GM12878 (cell line): ENCODE data around the gene BAZ2A. TPM values are rescaled to one million over a fixed set of nuclear protein-coding genes. Genes with fewer than 3 reads are reported as not detected.

Source experiments
- CBFB ChIP-seq: IDR thresholded peaks from 2 replicates; pipeline ENCODE4 v1.6.1; 2016; ENCODE audit warnings: antibody characterized with exemption, low read depth
- CREB1 ChIP-seq: IDR thresholded peaks from 2 replicates; pipeline ENCODE4 v1.6.1; 2012; ENCODE audit warnings: low read depth, mild to moderate bottlenecking, inconsistent platforms
- DPF2 ChIP-seq: fragments of 450-650 bp; IDR thresholded peaks from 2 replicates; pipeline ENCODE4 v1.6.1; 2017; ENCODE audit warnings: mild to moderate bottlenecking
- EED ChIP-seq: sonication (generic); IDR thresholded peaks from 2 replicates; pipeline ENCODE4 v1.6.1; 2016; ENCODE audit warnings: antibody characterized with exemption, low read depth
- EGR1 ChIP-seq, 2 experiments: IDR thresholded peaks; 1 replicate in 1 of 2; 2 replicates in 1 of 2; pipeline ENCODE4 v1.6.1; 2011 to 2012; ENCODE audit warnings: low read depth in 2 of 2, low read length in 2 of 2, borderline replicate concordance in 1 of 2, mild to moderate bottlenecking in 1 of 2, moderate library complexity in 1 of 2
- ETV6 ChIP-seq, 2 experiments: fragments of 450-650 bp in 1 of 2; IDR thresholded peaks in 1 of 2; conservative IDR thresholded peaks in 1 of 2; 2 replicates each; pipeline ENCODE4 v1.6.1; 2014; ENCODE audit warnings: antibody characterized with exemption in 1 of 2, borderline replicate concordance in 1 of 2, low read depth in 1 of 2, mild to moderate bottlenecking in 1 of 2, moderate library complexity in 1 of 2
- GATAD2B ChIP-seq: fragments of 450-650 bp; conservative IDR thresholded peaks from 2 replicates; pipeline ENCODE4 v1.6.1; 2017; ENCODE audit warnings: low read depth, mild to moderate bottlenecking, moderate library complexity
- IKZF1 ChIP-seq: fragments of 450-650 bp; conservative IDR thresholded peaks from 2 replicates; pipeline ENCODE4 v1.6.1; 2017; ENCODE audit warnings: antibody characterized with exemption, mild to moderate bottlenecking
- IRF3 ChIP-seq: fragments of 450-650 bp; IDR thresholded peaks from 2 replicates; pipeline ENCODE4 v1.6.1; 2014; ENCODE audit warnings: mild to moderate bottlenecking
- KDM1A ChIP-seq: fragments of 200-600 bp; sonication (generic); IDR thresholded peaks from 2 replicates; pipeline ENCODE4 v1.6.1; 2016; ENCODE audit warnings: borderline replicate concordance
- MYB ChIP-seq: fragments of 150-350 bp; IDR thresholded peaks from 2 replicates; pipeline ENCODE4 v1.6.1; 2014; ENCODE audit warnings: mild to moderate bottlenecking, low read depth, low read length, borderline replicate concordance
- NFIC ChIP-seq: IDR thresholded peaks from 2 replicates; pipeline ENCODE4 v1.6.1; 2012; ENCODE audit warnings: low read depth, mild to moderate bottlenecking, inconsistent platforms, low read length, moderate library complexity
- POLR2AphosphoS2 ChIP-seq: IDR thresholded peaks from 2 replicates; pipeline ENCODE4 v1.6.1; 2011; ENCODE audit warnings: low read depth, mild to moderate bottlenecking, low read length, improper control_type of control experiment, moderate library complexity
- ZNF384 ChIP-seq: IDR thresholded peaks from 2 replicates; pipeline ENCODE4 v1.6.1; 2012; ENCODE audit warnings: low read depth, mild to moderate bottlenecking, low read length, improper control_type of control experiment, borderline replicate concordance
- polyA plus RNA-seq, 11 experiments: library from polyadenylated mRNA; depleted of rRNA in 4 of 11; unstranded in 6 of 11; stranded (reverse) in 5 of 11; fragments of >200 nt; fragmentation: Nextera tagmentation in 4 of 11; fragmentation: Illumina TruSeq in 1 of 11; extraction: Ambion mirVana in 4 of 11; extraction: Trizol in 1 of 11; gene quantifications; 1 replicate in 1 of 11; 2 replicates in 10 of 11; pipeline versions ENCODE4 v1.2.1 to v1.2.3, GENCODE V29; 2011 to 2016; ENCODE audit warnings: inconsistent platforms in 2 of 11, missing spikeins in 2 of 11, low read depth in 1 of 11
- total RNA-seq, 4 experiments: library from RNA; depleted of rRNA in 3 of 4; stranded (reverse); fragments of >200 nt in 3 of 4; fragmentation: Illumina TruSeq in 1 of 4; extraction: Trizol in 1 of 4; gene quantifications; 2 replicates each; pipeline versions ENCODE4 v1.2.1 to v1.2.3, GENCODE V29; 2013 to 2021
- TF ChIP-seq, protein P1 (sequence below): fragments of 450-650 bp; IDR thresholded peaks from 2 replicates; pipeline ENCODE4 v1.6.1; 2017; ENCODE audit warnings: mild to moderate bottlenecking, moderate library complexity
- TF ChIP-seq, protein P2 (sequence below): fragments of 450-650 bp; IDR thresholded peaks from 2 replicates; pipeline ENCODE4 v1.6.1; 2017; ENCODE audit warnings: mild to moderate bottlenecking, moderate library complexity

Gene BAZ2A
- total and polyA plus RNA-seq, 10 of the 15 experiments (the other 5 are each of a cell fraction or from before 2014, with no cell fraction given), result 4.8 to 90.2 (median 29.9) TPM

DNA sequence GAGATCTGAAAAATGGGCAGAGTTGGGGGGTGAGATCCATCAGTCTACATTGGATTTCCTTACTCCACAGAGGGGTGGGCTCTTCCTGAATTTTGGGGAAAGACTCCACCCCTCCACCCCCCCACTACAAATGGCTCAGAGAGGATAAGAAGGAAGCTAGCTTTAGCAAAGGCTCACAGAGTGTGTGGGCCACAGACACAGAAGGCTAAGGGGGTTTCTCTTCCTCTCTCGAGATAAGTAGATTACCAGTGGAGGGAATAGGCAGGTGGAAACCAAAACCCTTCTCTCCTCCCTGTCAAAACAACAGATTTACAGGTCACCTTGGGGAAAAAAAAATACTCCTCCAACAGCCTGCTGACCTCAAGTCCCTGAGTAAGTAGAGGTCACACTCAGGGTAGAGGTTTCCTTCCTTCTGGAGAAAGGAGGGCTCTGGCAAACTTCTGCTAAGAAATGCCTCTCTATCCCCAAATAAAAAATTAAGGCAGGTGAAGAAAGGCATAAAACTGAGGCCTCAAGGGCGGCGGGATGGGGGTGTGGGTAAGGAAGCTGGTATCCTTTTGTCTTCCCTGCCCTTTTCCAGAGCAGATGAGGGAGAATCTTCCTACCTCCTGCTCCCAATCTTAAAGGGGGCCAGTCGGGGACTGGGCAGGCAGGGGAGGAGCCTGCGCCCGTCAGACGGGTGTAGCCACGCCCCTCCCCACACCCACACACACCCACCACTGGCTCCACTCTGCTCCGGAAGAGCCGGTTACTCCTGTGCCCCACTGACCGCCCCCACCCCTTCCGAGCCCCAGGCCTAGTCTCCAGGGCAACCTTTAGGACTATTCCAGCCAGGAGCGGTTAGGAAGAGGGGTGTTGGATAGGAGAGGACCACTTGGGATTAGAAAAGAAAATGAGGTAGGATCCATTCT is 1.9 kb upstream of the BAZ2A start (continued):
- peak in 1 of 2 experiments; percentile 92; a peak in 2 of 3 replicates for TF ChIP-seq EGR1 (IDR thresholded peaks at IDR 0.05; ENCODE audit: borderline replicate concordance in 1 of 2, low read depth in 2 of 2, low read length in 2 of 2)
- peak; percentile 70 for TF ChIP-seq IKZF1
- no peak for TF ChIP-seq KDM1A
- no peak for TF ChIP-seq ETV6 (conservative IDR thresholded peaks at IDR 0.05 in 1 of 2, IDR thresholded peaks at IDR 0.05 in 1 of 2; ENCODE audit: borderline replicate concordance in 1 of 2, low read depth in 1 of 2)
- 0 out of 2 replicates have a peak, but pooled peaks have one; percentile 31 for TF ChIP-seq CBFB
- TF ChIP-seq NFIC, result no peak
- TF ChIP-seq DPF2, result 0 out of 2 replicates have a peak, but pooled peaks have one; percentile 36
- TF ChIP-seq, protein P1, sequence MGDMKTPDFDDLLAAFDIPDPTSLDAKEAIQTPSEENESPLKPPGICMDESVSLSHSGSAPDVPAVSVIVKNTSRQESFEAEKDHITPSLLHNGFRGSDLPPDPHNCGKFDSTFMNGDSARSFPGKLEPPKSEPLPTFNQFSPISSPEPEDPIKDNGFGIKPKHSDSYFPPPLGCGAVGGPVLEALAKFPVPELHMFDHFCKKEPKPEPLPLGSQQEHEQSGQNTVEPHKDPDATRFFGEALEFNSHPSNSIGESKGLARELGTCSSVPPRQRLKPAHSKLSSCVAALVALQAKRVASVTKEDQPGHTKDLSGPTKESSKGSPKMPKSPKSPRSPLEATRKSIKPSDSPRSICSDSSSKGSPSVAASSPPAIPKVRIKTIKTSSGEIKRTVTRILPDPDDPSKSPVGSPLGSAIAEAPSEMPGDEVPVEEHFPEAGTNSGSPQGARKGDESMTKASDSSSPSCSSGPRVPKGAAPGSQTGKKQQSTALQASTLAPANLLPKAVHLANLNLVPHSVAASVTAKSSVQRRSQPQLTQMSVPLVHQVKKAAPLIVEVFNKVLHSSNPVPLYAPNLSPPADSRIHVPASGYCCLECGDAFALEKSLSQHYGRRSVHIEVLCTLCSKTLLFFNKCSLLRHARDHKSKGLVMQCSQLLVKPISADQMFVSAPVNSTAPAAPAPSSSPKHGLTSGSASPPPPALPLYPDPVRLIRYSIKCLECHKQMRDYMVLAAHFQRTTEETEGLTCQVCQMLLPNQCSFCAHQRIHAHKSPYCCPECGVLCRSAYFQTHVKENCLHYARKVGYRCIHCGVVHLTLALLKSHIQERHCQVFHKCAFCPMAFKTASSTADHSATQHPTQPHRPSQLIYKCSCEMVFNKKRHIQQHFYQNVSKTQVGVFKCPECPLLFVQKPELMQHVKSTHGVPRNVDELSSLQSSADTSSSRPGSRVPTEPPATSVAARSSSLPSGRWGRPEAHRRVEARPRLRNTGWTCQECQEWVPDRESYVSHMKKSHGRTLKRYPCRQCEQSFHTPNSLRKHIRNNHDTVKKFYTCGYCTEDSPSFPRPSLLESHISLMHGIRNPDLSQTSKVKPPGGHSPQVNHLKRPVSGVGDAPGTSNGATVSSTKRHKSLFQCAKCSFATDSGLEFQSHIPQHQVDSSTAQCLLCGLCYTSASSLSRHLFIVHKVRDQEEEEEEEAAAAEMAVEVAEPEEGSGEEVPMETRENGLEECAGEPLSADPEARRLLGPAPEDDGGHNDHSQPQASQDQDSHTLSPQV, result no peak
- TF ChIP-seq, protein P2, sequence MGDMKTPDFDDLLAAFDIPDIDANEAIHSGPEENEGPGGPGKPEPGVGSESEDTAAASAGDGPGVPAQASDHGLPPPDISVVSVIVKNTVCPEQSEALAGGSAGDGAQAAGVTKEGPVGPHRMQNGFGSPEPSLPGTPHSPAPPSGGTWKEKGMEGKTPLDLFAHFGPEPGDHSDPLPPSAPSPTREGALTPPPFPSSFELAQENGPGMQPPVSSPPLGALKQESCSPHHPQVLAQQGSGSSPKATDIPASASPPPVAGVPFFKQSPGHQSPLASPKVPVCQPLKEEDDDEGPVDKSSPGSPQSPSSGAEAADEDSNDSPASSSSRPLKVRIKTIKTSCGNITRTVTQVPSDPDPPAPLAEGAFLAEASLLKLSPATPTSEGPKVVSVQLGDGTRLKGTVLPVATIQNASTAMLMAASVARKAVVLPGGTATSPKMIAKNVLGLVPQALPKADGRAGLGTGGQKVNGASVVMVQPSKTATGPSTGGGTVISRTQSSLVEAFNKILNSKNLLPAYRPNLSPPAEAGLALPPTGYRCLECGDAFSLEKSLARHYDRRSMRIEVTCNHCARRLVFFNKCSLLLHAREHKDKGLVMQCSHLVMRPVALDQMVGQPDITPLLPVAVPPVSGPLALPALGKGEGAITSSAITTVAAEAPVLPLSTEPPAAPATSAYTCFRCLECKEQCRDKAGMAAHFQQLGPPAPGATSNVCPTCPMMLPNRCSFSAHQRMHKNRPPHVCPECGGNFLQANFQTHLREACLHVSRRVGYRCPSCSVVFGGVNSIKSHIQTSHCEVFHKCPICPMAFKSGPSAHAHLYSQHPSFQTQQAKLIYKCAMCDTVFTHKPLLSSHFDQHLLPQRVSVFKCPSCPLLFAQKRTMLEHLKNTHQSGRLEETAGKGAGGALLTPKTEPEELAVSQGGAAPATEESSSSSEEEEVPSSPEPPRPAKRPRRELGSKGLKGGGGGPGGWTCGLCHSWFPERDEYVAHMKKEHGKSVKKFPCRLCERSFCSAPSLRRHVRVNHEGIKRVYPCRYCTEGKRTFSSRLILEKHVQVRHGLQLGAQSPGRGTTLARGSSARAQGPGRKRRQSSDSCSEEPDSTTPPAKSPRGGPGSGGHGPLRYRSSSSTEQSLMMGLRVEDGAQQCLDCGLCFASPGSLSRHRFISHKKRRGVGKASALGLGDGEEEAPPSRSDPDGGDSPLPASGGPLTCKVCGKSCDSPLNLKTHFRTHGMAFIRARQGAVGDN, result no peak
- TF ChIP-seq MYB, result no peak
- no peak for TF ChIP-seq POLR2AphosphoS2
- TF ChIP-seq CREB1, result no peak
- TF ChIP-seq GATAD2B, result no peak
- TF ChIP-seq EED, result peak; percentile 27; the same call in 1 of the 2 replicates
- no peak for TF ChIP-seq IRF3
- no peak for TF ChIP-seq ZNF384
